Heart left ventricle (tissue), 16 donors: Measurements from ENCODE around the gene CNOT4. TPM values are rescaled to one million over a fixed set of nuclear protein-coding genes. Genes with fewer than 3 reads are reported as not detected.

Source experiments
- ATAC-seq, 4 donors: fragments of 200-7000 bp; cut with Tn5 transposase; one replicate each; pipeline ENCODE4 v1.9.1; 2020 to 2022; ENCODE audit warnings: moderate library complexity in 4 of 4, mild to moderate bottlenecking in 3 of 4, moderate number of reproducible peaks in 1 of 4
- DNase-seq, 5 donors: peaks; one replicate each; pipeline ENCODE4 v3.0.0-alpha.2; 2020
- H3K27ac ChIP-seq, 12 donors: fragments of 200-600 bp; sonication (generic) in 4 of 12; one replicate each; pipeline versions ENCODE4 v1.5.0 to v1.8.0; 2016 to 2022; ENCODE audit warnings: mild to moderate bottlenecking in 2 of 12
- H3K27me3 ChIP-seq, 9 donors: fragments of 200-600 bp; sonication (generic) in 2 of 9; one replicate each; pipeline versions ENCODE4 v1.5.1 to v1.8.0; 2016 to 2022; ENCODE audit warnings: mild to moderate bottlenecking in 3 of 9
- H3K36me3 ChIP-seq, 9 donors: fragments of 200-600 bp; sonication (generic) in 2 of 9; one replicate each; pipeline versions ENCODE4 v1.5.0 to v1.8.0; 2018 to 2022; ENCODE audit warnings: mild to moderate bottlenecking in 2 of 9
- H3K4me1 ChIP-seq, 12 donors: fragments of 200-600 bp; sonication (generic) in 4 of 12; one replicate each; pipeline versions ENCODE4 v1.5.0 to v1.8.0; 2016 to 2022; ENCODE audit warnings: mild to moderate bottlenecking in 3 of 12
- H3K4me3 ChIP-seq, 12 donors: fragments of 200-600 bp; sonication (generic) in 4 of 12; one replicate each; pipeline versions ENCODE4 v1.5.0 to v1.8.0; 2017 to 2022; ENCODE audit warnings: mild to moderate bottlenecking in 9 of 12, moderate library complexity in 4 of 12
- H3K9me3 ChIP-seq, 12 donors: fragments of 200-600 bp; sonication (generic) in 4 of 12; one replicate each; pipeline versions ENCODE4 v1.5.0 to v1.8.0; 2016 to 2022; ENCODE audit warnings: mild to moderate bottlenecking in 1 of 12
- CTCF ChIP-seq, 12 donors: fragments of 200-600 bp; sonication (generic) in 4 of 12; IDR thresholded peaks; one replicate each; pipeline versions ENCODE4 v1.5.0 to v1.8.0; 2018 to 2022; ENCODE audit warnings: antibody characterized with exemption in 12 of 12, mild to moderate bottlenecking in 5 of 12
- POLR2A ChIP-seq, 2 donors: fragments of 450-650 bp; IDR thresholded peaks; one replicate each; pipeline ENCODE4 v1.6.1; 2017; ENCODE audit warnings: antibody characterized with exemption in 2 of 2, mild to moderate bottlenecking in 2 of 2, moderate library complexity in 2 of 2
- WGBS, 4 donors: extraction: QIAGEN DNeasy Blood & Tissue Kit in 2 of 4; methylation state at CpG; one replicate each; pipeline versions ENCODE4 v1.1.5 to v1.1.7; 2013 to 2018; 5-methylcytosine and 5-hydroxymethylcytosine counted together
- intact Hi-C, 10 donors: fragments of 100-400 bp; cut with DNase I; formaldehyde crosslinking; loops; one replicate each; pipeline versions ENCODE4 v1.11.1 to v1.14.2; 2022
- polyA plus RNA-seq, 2 donors: library from polyadenylated mRNA; stranded (reverse); fragments of 200-250 nt; gene quantifications; one replicate each; pipeline ENCODE4 v1.2.3, GENCODE V29; 2013
- total RNA-seq, 9 donors: library from RNA; depleted of rRNA in 2 of 9; stranded (reverse); fragments of >200 nt in 2 of 9; fragmentation: NEBNext Ultra II Directional in 3 of 9; extraction: Animal tissue kit (Norgen Biotek cat#: 25700) in 3 of 9; gene quantifications; one replicate each; pipeline versions ENCODE4 v1.1.0 to v1.2.4, GENCODE V29; 2016 to 2023
- donor health status: ischemic (EF 13 %, LVEDD 7.1; RV severe dilation, severe dysfunction).
- donor health status: healthy with polysubstance abuse.
- donor health status: DM: no; HTN: yes; CAD: no.
- donor health status: DM: no; HTN: no; CAD: no.
- donor health status: ischemic (EF 25% LVEDD 6.9; RV normal size, moderate dysfunction).
- donor health status: ischemic (EF 25% LVEDD 5.7; RV mildly dilated, moderate dysfunction).
- donor health status: healthy.
- donor health status: DM: yes; HTN: yes; CAD: no.
- donor health status: ischemic (EF 35%, LVEDD 5.7; RV mildly dilated, moderate dysfunction).
- donor health status: nonischemic (EF 11% LVEDD 7.7; RV severe dilation, severe dysfunction).
- donor health status: DM: yes; HTN: yes; CAD: no.
- donor health status: PGD.
- donor health status: ischemic (EF 29% LVEDD 5.4; RV normal size, mild dysfunction).
- donor health status: nonischemic (EF 23%, LVEDD 6.1; RV moderate dilation, normal function).

CNOT4 gene
- total and polyA plus RNA-seq, 11 donors = 7.9 to 29.2 (median 23.7) TPM

GRCh38 chr7:135523146-135523545 is 13.2 kb upstream of the CNOT4 start:
- 86 to 97% (median 94%) methylated on average over 1 of the region's 1 CpG for WGBS, 4 donors
- intact Hi-C loops = no loop called here
- H3K9me3 ChIP-seq = peaks cover 0 to 9% (median 0%) of the 10 kb centered on the region in 12 donors
- no peaks in the 10 kb centered on the region for H3K36me3 ChIP-seq
- TF ChIP-seq POLR2A (IDR thresholded peaks at IDR 0.05) = no peak
- TF ChIP-seq CTCF (IDR thresholded peaks at IDR 0.05) = no peak
- DNase-seq (no peak), ATAC-seq (no peak)
- H3K4me3 ChIP-seq = no peak overlapping the region
- H3K27me3 ChIP-seq = no peaks in the 10 kb centered on the region
- no peaks in the 10 kb centered on the region for H3K4me1 ChIP-seq
- no peak overlapping the region for H3K27ac ChIP-seq

GRCh38 chr7:135522509-135522908 is 12.6 kb upstream of the CNOT4 start:
- DNase-seq (no peak), ATAC-seq (no peak)
- Histone ChIP-seq H3K9me3 (peaks cover 0 to 9% (median 0%) of the 10 kb centered on the region in 12 donors), H3K4me3 (no peak overlapping the region), H3K27me3 (no peaks in the 10 kb centered on the region), H3K36me3 (no peaks in the 10 kb centered on the region), H3K4me1 (no peaks in the 10 kb centered on the region), H3K27ac (no peak overlapping the region)
- intact Hi-C loops = no loop called here
- WGBS, 4 donors = 83 to 88% (median 87%) methylated on average over 6 of the region's 6 CpGs
- TF ChIP-seq POLR2A (IDR thresholded peaks at IDR 0.05) = no peak

- DNase-seq (no peak), ATAC-seq (no peak)
- intact Hi-C loops = loop anchor here in 1 of 10 donors (10.0 kb wide), 1 partner anchor 125 kb away; no protein-coding TSS in a partner anchor
- WGBS, 4 donors = 85 to 91% (median 90%) methylated on average over 4 of the region's 4 CpGs
- Histone ChIP-seq H3K9me3 (peaks cover 0 to 9% (median 0%) of the 10 kb centered on the region in 12 donors), H3K4me1 (no peaks in the 10 kb centered on the region), H3K36me3 (no peaks in the 10 kb centered on the region), H3K27ac (no peak overlapping the region), H3K4me3 (no peak overlapping the region), H3K27me3 (no peaks in the 10 kb centered on the region)
- no peak for TF ChIP-seq CTCF (IDR thresholded peaks at IDR 0.05)
- TF ChIP-seq POLR2A (IDR thresholded peaks at IDR 0.05) = no peak
These were observed 10.0 kb upstream of the CNOT4 start for GRCh38 chr7:135519871-135520270.

- H3K27me3 ChIP-seq = no peaks in the 10 kb centered on the region
- ATAC-seq (no peak), DNase-seq (no peak)
- TF ChIP-seq CTCF (IDR thresholded peaks at IDR 0.05) (no peak), POLR2A (IDR thresholded peaks at IDR 0.05) (no peak)
- H3K36me3 ChIP-seq = no peaks in the 10 kb centered on the region
- H3K27ac ChIP-seq = no peak overlapping the region
- H3K4me3 ChIP-seq = no peak overlapping the region
- no peaks in the 10 kb centered on the region for H3K4me1 ChIP-seq
- peaks cover 0 to 9% (median 0%) of the 10 kb centered on the region in 12 donors for H3K9me3 ChIP-seq
- intact Hi-C loops = loop anchor here in 1 of 10 donors (10.0 kb wide), 1 partner anchor 126 kb away; no protein-coding TSS in a partner anchor
These were observed 9.4 kb upstream of the CNOT4 start for GRCh38 chr7:135519233-135519688.

GRCh38 chr7:135518748-135519147 is 8.8 kb upstream of the CNOT4 start:
- intact Hi-C loops = loop anchor here in 1 of 10 donors (10.0 kb wide), 1 partner anchor 126 kb away; no protein-coding TSS in a partner anchor
- no peak for ATAC-seq
- no peak overlapping the region for H3K27ac ChIP-seq
- TF ChIP-seq CTCF (IDR thresholded peaks at IDR 0.05) (no peak), POLR2A (IDR thresholded peaks at IDR 0.05) (no peak)
- H3K4me3 ChIP-seq = no peak overlapping the region
- no peaks in the 10 kb centered on the region for H3K27me3 ChIP-seq
- 82 to 100% (median 97%) methylated on average over 1 of the region's 1 CpG for WGBS, 4 donors
- DNase-seq = no peak
- H3K4me1 ChIP-seq = no peaks in the 10 kb centered on the region
- no peaks in the 10 kb centered on the region for H3K36me3 ChIP-seq
- peaks cover 0 to 9% (median 0%) of the 10 kb centered on the region in 12 donors for H3K9me3 ChIP-seq
